Inflammatory macrophage (primary cell): ENCODE data around the gene PADI3.
A peak's percentile ranks its signal among the peaks of the same experiment; 100 is the strongest.
"Not testable (repeated sequence)": the region's sequence is repeated elsewhere in the genome, so short reads cannot be mapped to it uniquely, and the experiment has no call there.

Experiments used
- DNase-seq, 2 donors: peaks; one replicate each; pipeline ENCODE4 v3.0.0-alpha.2; 2020 to 2022

PADI3 gene

GRCh38 chr1:17305576-17306095, 56.7 kb downstream of the PADI3 start:
- DNase-seq, result no peak

DNA sequence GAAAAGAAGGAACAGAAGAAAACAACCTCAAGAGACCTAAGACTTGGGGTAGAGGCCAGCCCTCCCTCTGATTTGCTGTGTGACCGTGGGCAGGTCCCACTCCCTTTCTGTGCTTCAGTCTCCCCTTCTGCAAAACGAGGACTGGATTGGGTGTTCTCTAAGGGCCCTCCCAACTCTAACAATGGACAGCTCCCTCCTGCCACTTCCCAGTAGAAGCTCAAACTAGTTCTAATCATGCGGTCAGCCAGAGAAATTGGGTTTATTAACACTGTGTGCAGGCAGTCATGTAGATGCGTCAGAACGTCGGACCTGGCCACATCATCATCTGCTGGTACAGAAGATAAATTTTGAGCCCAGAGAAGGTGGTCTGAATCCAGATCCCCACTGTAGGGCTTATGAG, 57.5 kb downstream of the PADI3 start:
- no peak for DNase-seq

DNA sequence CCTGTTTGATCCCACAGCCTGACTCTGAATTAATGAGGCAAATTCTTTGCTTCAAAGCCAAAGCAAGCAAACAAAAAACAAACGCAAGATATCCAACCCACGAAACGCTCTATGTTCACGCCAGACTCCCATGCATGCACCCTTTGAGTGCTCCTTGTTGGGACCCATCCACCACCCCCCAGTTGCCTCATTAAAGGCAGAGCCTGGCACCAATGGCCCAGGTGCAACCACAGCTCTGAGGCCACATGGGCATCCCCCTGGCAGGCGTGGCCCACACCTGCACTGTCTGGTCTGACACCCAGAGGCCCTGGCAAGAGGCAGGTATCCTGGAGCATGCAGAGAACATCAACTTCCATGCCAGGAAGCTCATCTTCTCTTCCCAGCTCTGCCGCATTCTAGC, 58.0 kb downstream of the PADI3 start:
- no peak for DNase-seq

DNA sequence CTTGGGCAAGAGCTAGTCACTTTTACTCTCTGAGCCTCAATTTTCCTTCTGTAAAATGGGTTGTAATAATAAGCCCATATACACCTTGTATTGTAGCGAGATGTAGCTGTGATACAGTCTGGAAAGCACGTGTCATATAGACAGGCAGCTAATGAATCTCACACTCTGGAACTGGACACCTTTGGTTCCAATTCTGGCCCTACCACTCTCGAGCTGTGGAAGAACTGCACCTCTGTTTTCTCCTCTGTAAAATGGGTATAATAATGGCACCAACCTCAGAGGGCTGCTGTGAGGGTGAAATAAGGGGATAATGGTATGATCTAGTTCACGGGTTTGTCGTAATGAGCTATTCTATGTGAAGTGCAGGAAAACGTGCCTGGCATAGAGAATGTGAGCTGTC, 58.4 kb downstream of the PADI3 start:
- DNase-seq, result no peak

- DNase-seq, result peak; percentile 26 to 36
These were observed 59.0 kb downstream of the PADI3 start, which contains the start of gene PADI4 for GRCh38 chr1:17307946-17308345. TSS of gene PADI4 (plus strand) at chr1:17308197. CDS start at chr1:17308223, 26 bp downstream.

- DNase-seq, result peak; percentile 80 to 88
These were observed 59.7 kb downstream of the PADI3 start for GRCh38 chr1:17308593-17308992.

- DNase-seq, result peak in 1 of 2 donors; percentile 11
These were observed 60.6 kb downstream of the PADI3 start for GRCh38 chr1:17309426-17310067.

DNA sequence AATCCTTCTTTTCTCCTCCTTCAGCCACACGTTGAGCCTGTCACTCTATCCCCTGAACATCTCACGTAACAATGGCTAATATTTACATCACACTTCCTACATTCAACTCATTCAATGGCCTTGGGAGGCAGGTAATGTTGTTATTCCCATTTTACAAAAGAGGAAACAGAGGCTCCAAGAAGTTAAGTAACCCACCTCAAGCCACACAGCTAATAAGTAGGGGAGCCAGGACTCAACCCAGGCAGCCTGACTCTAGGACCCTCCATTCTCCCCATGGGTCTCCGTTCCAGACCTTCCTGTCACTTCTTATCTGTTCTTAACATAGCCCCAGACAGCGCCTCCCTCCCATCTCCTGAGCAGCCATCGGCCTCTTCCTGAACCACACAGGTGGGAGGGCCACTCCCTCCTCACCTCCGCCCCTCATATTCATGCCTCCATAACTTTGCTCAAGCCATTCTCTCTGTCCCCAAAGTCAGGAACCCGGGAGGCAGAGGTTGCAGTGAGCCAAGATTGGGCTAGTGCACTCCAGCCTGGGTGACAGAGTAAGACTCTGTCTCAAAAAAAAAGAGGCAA, 61.3 kb downstream of the PADI3 start:
- DNase-seq, result no peak

GRCh38 chr1:17313530-17314309, 64.8 kb downstream of the PADI3 start:
- DNase-seq, result no peak

- no peak for DNase-seq
These were observed 65.6 kb downstream of the PADI3 start for GRCh38 chr1:17314491-17314971.

- no peak for DNase-seq
These were observed 66.7 kb downstream of the PADI3 start for GRCh38 chr1:17315542-17316130.

DNA sequence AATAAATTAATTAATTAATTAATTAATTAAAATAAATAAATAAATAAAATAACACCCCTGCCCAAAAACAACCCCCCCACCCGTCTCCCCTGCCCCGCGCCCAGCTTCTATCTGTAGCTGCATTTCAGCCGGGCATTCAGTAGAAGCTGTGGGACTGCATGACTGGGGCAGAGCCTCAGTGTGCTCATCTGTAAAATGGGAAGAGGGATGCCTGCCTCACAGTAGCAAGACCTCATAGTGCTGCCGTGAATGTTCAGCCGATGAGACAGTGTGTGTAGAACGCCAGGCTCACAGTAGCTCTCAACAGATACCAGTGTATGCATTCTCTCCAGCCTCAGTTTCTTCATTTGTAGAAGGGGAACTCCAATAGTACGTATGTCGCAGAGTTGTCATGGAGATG, 67.8 kb downstream of the PADI3 start:
- no peak for DNase-seq

DNA sequence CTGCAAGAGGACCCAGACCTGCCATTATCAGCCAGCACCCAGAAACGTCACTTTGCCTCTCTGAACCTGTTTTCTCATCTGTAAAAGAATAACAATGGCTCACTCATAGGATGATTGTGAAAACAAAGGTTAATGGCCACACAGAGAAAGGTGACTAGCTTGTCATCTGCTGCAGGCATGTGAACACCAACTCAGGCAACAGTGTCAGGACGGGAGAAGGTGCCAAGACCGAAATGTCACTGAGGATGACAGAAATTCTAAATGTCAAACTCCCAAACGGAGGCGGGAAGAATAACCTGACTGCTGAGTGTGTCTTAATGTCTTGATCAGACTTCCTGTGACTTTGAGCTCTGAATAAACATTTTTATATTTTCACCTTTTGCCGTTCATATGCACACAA, 69.4 kb downstream of the PADI3 start:
- no peak for DNase-seq

- DNase-seq, result no peak
These were observed 70.9 kb downstream of the PADI3 start for GRCh38 chr1:17319561-17320350.

GRCh38 chr1:17321857-17322390, 73.0 kb downstream of the PADI3 start:
- DNase-seq, result not testable (repeated sequence)

DNA sequence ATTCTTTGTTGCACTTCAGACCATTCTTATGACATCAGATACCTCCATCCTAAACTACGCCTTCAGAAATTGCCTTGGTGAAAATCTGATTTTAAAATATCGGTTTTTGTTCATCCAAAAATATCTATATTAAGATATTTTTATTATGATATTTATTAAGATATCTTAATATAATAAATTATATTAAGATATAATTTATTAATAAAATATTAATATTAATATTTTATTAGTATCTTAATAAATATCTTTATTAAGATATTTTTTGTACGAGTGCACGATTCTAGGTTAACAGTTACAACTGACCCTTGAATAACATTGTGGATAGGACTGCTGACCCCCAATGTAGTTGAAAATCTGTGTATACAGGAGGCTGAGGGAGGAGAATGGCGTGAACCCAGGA, 80.0 kb downstream of the PADI3 start:
- no peak for DNase-seq

- no peak for DNase-seq
These were observed 80.7 kb downstream of the PADI3 start for GRCh38 chr1:17329610-17330009.

- DNase-seq, result no peak
These were observed 82.0 kb downstream of the PADI3 start for GRCh38 chr1:17330856-17331255.

DNA sequence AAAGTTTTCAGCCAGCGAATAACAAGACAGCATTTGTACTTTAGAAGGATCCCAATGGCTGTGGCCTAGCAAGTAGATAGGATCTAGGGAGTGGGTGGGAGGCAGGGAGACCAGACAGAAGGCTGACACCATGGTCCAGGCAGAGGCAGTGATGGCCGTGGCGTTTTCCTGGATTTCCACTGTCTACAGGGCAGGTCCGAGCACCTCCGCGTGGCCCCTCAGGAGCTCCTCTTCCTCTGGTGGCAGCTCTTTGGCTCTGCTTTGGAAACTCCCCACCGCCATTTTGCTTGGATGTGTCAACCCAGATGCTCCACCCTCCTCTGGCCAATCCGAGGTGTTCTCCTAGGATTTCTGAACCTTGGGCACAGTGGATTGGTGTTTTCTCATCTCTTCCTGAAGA, 84.2 kb downstream of the PADI3 start:
- DNase-seq, result no peak
